Measurements from ENCODE around the gene CCNI2. TPM values are rescaled to one million over a fixed set of nuclear protein-coding genes. Genes with fewer than 3 reads are reported as not detected.

The CCNI2 gene
- total and polyA plus RNA-seq, 9 of the 15 experiments (the other 6 are each of a cell fraction or from before 2014, with no cell fraction given) = 0.05 to 1.7 (median 0.81) TPM; not detected in 5

DNA sequence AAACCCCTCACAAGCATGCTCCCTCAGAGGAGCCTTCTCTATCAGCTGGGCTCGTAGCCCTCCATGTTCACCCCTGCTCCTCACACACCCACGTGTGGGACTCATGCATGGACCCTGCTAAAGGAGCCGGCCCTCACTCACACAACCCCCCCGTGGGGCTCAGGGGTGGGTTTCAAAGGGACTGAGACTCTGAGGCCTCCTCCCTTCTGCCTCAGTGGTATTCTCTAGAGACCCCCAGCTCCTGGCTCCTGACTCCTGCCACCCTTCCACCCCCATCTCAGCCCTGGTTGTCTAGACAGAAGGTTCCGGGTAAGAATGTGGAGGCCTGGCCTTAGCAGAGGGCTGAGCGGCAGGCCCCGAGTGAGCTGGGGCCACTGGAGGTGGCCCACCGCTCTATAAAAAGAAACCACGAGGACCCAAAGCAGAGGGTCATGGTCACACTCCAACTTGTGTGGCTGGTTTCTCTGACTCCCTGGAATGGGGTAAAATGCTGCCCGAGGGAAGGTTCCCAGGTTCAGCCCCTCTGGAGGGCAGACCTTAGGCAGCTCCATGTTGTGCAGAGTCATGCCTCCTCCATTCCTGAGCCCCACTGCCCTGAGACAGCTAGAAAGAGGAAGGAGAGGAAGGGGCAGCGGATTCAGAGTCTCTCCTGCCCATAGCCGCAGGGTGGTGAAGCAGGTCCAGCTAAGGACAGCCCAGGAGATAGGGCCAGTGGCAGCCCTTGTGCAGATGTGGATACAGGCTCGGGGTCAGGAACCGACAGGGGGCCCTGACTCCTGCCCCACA, 19.0 kb downstream of the CCNI2 start:
- POLR2A ChIA-PET = interaction anchor here (0.7 to 3.5 kb wide), 6 partner anchors 10 to 16 kb away, joined by 3 to 22 read pairs (median 5); partner anchors contain the start of gene SEPTIN8
- Histone ChIP-seq H3K9me1 (ENCODE audit: control insufficient read depth, insufficient read depth, low read length) (no peaks in the 10 kb centered on the region), H4K20me1 (replicated peaks; ENCODE audit: control insufficient read depth, insufficient read depth, low read length) (peaks cover 16% of the 10 kb centered on the region), H3K36me3 (ENCODE audit: control insufficient read depth, insufficient read depth, low read length) (peaks cover 82% of the 10 kb centered on the region; the same call in 2 of the 3 replicates), H3K4me1 (replicated peaks in 1 of 2; ENCODE audit: control insufficient read depth in 2 of 2, insufficient read depth in 2 of 2, low read length in 2 of 2) (peaks cover 7 to 16% of the 10 kb centered on the region in 2 experiments; a peak in 3 of 5 replicates), H3K79me2 (ENCODE audit: control insufficient read depth, insufficient read depth, low read length) (peaks cover 47% of the 10 kb centered on the region), H3K27ac (ENCODE audit: extremely low read depth, low read depth, low read length) (no peak overlapping the region), H3K4me2 (ENCODE audit: insufficient read depth, low read length) (no peak overlapping the region), H3K27me3 (ENCODE audit: control insufficient read depth in 2 of 2, insufficient read depth in 2 of 2, low read length in 2 of 2) (no peaks in the 10 kb centered on the region), H3K4me3 (no peak overlapping the region), H3K9me3 (replicated peaks; ENCODE audit: control insufficient read depth, insufficient read depth, low read depth, low read length) (no peaks in the 10 kb centered on the region), H2AFZ (ENCODE audit: low read depth, low read length) (no peak overlapping the region), H3K9ac (ENCODE audit: insufficient read depth in 1 of 2, low read depth in 2 of 2, low read length in 2 of 2) (peak overlapping the region in 1 of 2 experiments; percentile 52; a peak in 1 of 4 replicates)
- DNase-seq (ENCODE audit: extremely low read depth in 1 of 4, low spot score in 3 of 4) = no peak
- TF ChIP-seq MAFK (IDR thresholded peaks at IDR 0.05; ENCODE audit: low read length) = no peak
- no peak for TF ChIP-seq SRSF1 (IDR thresholded peaks at IDR 0.05; ENCODE audit: low read depth, low read length)
- no peak for TF ChIP-seq SRSF3 (IDR thresholded peaks at IDR 0.05; ENCODE audit: insufficient read depth, low read length)
- no peak for TF ChIP-seq ZBTB8A (IDR thresholded peaks at IDR 0.05; ENCODE audit: partially characterized antibody)
- no peak for TF ChIP-seq MTF1 (CRISPR knock-in tag; IDR thresholded peaks at IDR 0.05; ENCODE audit: borderline replicate concordance)
- TF ChIP-seq HDAC2 (IDR thresholded peaks at IDR 0.05) = no peak
- TF ChIP-seq, protein P1, sequence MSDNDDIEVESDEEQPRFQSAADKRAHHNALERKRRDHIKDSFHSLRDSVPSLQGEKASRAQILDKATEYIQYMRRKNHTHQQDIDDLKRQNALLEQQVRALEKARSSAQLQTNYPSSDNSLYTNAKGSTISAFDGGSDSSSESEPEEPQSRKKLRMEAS (CRISPR knock-in tag; IDR thresholded peaks at IDR 0.05) = no peak
- CTCF ChIA-PET (ENCODE audit: low intra/inter-chr PET ratio) = no interaction called here
- ATAC-seq = 0 out of 3 replicates have a peak, but pooled peaks have one; percentile 13
- FAIRE-seq = no peak
- 81% methylated on average over 13 of the region's 14 CpGs for WGBS (ENCODE audit: insufficient coverage, low coverage, missing lambda C conversion rate)
- in situ Hi-C loops (cut with MboI) = no loop called here
- no TSS peak for BruUV-seq (replicated peaks)
- intact Hi-C loops (cut with micrococcal nuclease) = no loop called here

Data from K562 (cell line).